ENCODE results near the gene LENG9. TPM values are rescaled to one million over a fixed set of nuclear protein-coding genes. Genes with fewer than 3 reads are reported as not detected.

The LENG9 gene
- total and polyA plus RNA-seq, 5 donors from 2014 or later = 0.21 to 3.9 (median 0.53) TPM; not detected in 1

DNA sequence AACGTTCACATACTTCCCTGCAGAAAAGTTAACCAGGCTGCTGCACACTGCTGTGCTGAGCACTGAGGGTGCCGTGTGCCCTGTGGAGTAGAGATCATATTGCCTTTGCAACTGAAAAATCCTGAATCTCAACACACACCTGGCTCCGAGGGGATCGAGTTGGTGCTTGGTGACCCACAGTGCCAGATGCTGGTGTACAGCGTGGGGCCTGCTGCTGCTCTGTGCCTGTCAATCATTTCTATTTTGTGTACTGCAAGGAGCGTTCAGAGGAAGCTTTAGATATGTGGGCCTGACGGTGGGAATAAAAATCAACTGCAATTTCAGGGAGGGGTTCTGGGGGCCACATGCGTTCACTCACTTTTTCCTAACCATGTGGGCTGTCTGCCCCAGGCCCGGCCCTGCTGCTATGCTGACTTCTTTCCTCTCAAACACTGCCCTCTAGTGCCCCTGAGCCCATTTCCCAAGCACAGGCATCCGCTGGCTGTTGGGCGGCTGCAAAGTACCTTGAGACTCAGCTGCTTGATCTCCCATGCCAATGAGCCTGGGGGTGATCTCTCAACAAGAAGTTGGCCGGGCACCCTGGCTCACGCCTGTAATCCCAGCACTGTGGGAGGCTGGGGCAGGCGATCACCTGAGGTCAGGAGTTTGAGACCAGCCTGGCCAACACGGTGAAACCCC lies 24.3 kb downstream of the LENG9 start:
- Mint-ChIP-seq H3K27ac (peak overlapping the region in 1 of 3 donors; percentile 55), H3K36me3 (peaks cover 8% of the 10 kb centered on the region), H3K9me3 (no peaks in the 10 kb centered on the region), H3K27me3 (no peaks in the 10 kb centered on the region), H3K4me1 (peaks cover 7 to 23% (median 14%) of the 10 kb centered on the region in 4 donors), H3K4me3 (no peak overlapping the region)
- Histone ChIP-seq H3K9me3 (ENCODE audit: control insufficient read depth in 2 of 2, low read length in 2 of 2) (no peaks in the 10 kb centered on the region), H3K4me1 (ENCODE audit: control insufficient read depth, insufficient read depth, low read length, poor library complexity, severe bottlenecking) (peaks cover 5% of the 10 kb centered on the region), H3K27ac (ENCODE audit: insufficient read depth, low read length, poor library complexity, severe bottlenecking) (no peak overlapping the region), H3K4me3 (ENCODE audit: low read depth, low read length) (no peak overlapping the region), H3K36me3 (ENCODE audit: control insufficient read depth, insufficient read depth, low read length) (no peaks in the 10 kb centered on the region), H3K27me3 (ENCODE audit: control insufficient read depth, insufficient read depth, low read length) (no peaks in the 10 kb centered on the region)
- ATAC-seq (ENCODE audit: low read depth in 2 of 2) (peak in 1 of 2 donors; percentile 39), DNase-seq (peak in 1 of 3 donors; percentile 36)

DNA sequence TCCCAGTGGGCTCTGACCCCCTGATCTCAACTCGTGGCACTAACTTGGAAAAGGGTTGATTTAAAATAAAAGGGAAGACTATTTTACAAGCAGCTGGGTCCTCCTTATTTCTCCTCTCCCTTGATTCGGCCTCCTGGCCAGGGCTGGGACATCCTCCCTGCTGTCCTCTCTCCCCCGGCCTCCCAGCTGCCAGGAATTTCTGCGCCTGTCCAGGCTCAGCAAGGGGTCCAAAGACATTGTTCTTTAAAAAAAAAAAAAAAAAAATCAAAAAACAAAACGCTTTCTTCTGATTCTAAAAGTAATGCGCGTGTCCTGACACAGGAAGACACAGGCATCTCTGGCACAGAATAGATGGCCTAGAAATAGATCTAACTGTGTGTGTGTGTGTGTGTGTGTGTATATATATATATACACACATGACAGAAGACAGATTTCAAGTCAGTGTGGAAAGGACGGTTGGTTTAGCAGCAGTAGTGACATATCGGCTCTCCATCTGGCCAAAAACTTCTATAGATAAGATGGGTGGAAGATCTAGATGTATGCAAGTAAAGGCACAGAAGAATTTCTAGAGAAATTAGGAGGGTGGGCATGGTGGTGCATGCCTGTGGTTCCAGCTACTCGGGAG lies 26.8 kb downstream of the LENG9 start:
- H3K4me1 ChIP-seq (ENCODE audit: control insufficient read depth, insufficient read depth, low read length, poor library complexity, severe bottlenecking) = peaks cover 5% of the 10 kb centered on the region
- no peak for ATAC-seq (ENCODE audit: low read depth in 2 of 2)
- Mint-ChIP-seq H3K36me3 (no peaks in the 10 kb centered on the region), H3K27ac (peak overlapping the region in 1 of 3 donors; percentile 69), H3K4me1 (peaks cover 5 to 27% (median 10%) of the 10 kb centered on the region in 4 donors), H3K27me3 (peaks cover 4% of the 10 kb centered on the region), H3K9me3 (no peaks in the 10 kb centered on the region), H3K4me3 (no peak overlapping the region)
- H3K27me3 ChIP-seq (ENCODE audit: control insufficient read depth, insufficient read depth, low read length) = no peaks in the 10 kb centered on the region
- DNase-seq = no peak
- H3K27ac ChIP-seq (ENCODE audit: insufficient read depth, low read length, poor library complexity, severe bottlenecking) = no peak overlapping the region
- no peaks in the 10 kb centered on the region for H3K9me3 ChIP-seq (ENCODE audit: control insufficient read depth in 2 of 2, low read length in 2 of 2)
- no peak overlapping the region for H3K4me3 ChIP-seq (ENCODE audit: low read depth, low read length)
- H3K36me3 ChIP-seq (ENCODE audit: control insufficient read depth, insufficient read depth, low read length) = no peaks in the 10 kb centered on the region

DNA sequence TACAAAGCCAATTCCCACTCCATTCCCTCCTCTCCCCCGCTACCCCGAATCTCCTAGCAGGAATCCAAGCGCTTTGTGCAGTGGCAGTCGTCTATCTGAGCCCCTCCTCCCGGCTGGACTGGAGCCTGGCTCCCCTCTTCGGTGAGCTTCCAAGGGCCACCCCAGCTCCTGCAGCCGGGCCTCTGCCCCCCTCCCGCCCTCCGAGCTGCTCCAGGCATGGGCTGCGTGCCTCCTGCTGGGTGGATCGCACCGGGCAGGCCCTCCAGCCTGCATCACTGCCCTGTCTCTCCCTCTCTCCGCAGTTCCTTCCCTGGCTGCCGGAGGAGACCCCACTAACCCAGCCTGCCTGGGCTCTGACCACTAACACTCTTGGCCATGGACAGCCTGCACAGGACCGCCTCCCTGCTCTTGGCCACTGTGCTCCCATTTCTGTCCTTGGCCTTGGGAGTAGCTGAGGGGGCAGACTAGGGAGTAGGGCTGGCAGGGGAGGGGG lies 27.5 kb downstream of the LENG9 start:
- no peak overlapping the region for H3K4me3 ChIP-seq (ENCODE audit: low read depth, low read length)
- DNase-seq (no peak), ATAC-seq (ENCODE audit: low read depth in 2 of 2) (no peak)
- Mint-ChIP-seq H3K4me1 (peaks cover 5 to 29% (median 11%) of the 10 kb centered on the region in 4 donors), H3K27me3 (peaks cover 9% of the 10 kb centered on the region), H3K27ac (peak overlapping the region in 1 of 3 donors; percentile 38), H3K9me3 (no peaks in the 10 kb centered on the region), H3K36me3 (no peaks in the 10 kb centered on the region), H3K4me3 (no peak overlapping the region)
- no peaks in the 10 kb centered on the region for H3K36me3 ChIP-seq (ENCODE audit: control insufficient read depth, insufficient read depth, low read length)
- peaks cover 6% of the 10 kb centered on the region for H3K4me1 ChIP-seq (ENCODE audit: control insufficient read depth, insufficient read depth, low read length, poor library complexity, severe bottlenecking)
- no peak overlapping the region for H3K27ac ChIP-seq (ENCODE audit: insufficient read depth, low read length, poor library complexity, severe bottlenecking)
- H3K27me3 ChIP-seq (ENCODE audit: control insufficient read depth, insufficient read depth, low read length) = no peaks in the 10 kb centered on the region
- H3K9me3 ChIP-seq (ENCODE audit: control insufficient read depth in 2 of 2, low read length in 2 of 2) = no peaks in the 10 kb centered on the region

DNA sequence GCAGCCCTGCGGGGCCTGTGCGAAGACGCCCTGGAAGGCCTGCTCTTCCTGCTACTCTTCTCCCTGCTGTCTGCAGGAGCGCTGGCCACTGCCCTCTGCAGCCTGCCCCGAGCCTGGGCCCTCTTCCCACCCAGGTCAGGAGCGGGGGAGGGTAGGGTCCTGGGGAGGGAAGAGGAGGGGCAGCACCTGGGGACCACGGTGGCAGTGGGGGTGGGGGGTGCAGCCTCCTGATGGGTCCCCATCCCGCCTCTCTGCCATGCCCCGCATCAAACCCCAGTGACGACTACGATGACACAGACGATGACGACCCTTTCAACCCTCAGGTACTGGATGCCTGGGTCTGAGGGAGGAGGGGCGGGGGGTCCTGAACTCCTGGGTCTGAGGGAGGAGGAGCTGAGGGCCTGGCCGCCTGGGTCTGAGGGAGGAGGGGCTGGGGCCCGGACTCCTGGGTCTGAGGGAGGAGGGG lies 28.0 kb downstream of the LENG9 start:
- ATAC-seq (ENCODE audit: low read depth in 2 of 2) (no peak), DNase-seq (no peak)
- Mint-ChIP-seq H3K4me3 (no peak overlapping the region), H3K36me3 (no peaks in the 10 kb centered on the region), H3K9me3 (no peaks in the 10 kb centered on the region), H3K27ac (no peak overlapping the region), H3K27me3 (peaks cover 9% of the 10 kb centered on the region), H3K4me1 (peaks cover 5 to 30% (median 12%) of the 10 kb centered on the region in 4 donors)
- Histone ChIP-seq H3K9me3 (ENCODE audit: control insufficient read depth in 2 of 2, low read length in 2 of 2) (no peaks in the 10 kb centered on the region), H3K27me3 (ENCODE audit: control insufficient read depth, insufficient read depth, low read length) (no peaks in the 10 kb centered on the region), H3K4me1 (ENCODE audit: control insufficient read depth, insufficient read depth, low read length, poor library complexity, severe bottlenecking) (peaks cover 10% of the 10 kb centered on the region), H3K27ac (ENCODE audit: insufficient read depth, low read length, poor library complexity, severe bottlenecking) (no peak overlapping the region), H3K36me3 (ENCODE audit: control insufficient read depth, insufficient read depth, low read length) (no peaks in the 10 kb centered on the region), H3K4me3 (ENCODE audit: low read depth, low read length) (no peak overlapping the region)

DNA sequence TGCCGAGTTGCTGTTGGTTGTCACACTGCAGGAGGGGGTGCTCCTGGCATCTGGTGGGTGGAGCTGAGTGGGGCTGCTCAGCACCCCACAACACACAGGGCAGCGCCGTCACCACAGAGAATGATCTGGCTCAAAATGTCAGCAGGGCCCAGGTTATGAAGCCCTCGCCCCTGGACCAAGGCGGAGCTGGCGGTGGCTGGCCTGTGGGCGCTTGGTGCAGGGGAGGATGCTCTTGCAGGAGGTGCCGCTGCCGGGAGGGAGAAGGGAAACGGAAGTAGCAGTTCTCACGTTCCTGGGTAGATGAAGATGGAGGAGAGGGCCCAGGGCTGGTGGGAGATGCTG lies 28.7 kb downstream of the LENG9 start:
- H3K27ac Mint-ChIP-seq = peak overlapping the region; percentile 65 to 84 (median 82)

DNA sequence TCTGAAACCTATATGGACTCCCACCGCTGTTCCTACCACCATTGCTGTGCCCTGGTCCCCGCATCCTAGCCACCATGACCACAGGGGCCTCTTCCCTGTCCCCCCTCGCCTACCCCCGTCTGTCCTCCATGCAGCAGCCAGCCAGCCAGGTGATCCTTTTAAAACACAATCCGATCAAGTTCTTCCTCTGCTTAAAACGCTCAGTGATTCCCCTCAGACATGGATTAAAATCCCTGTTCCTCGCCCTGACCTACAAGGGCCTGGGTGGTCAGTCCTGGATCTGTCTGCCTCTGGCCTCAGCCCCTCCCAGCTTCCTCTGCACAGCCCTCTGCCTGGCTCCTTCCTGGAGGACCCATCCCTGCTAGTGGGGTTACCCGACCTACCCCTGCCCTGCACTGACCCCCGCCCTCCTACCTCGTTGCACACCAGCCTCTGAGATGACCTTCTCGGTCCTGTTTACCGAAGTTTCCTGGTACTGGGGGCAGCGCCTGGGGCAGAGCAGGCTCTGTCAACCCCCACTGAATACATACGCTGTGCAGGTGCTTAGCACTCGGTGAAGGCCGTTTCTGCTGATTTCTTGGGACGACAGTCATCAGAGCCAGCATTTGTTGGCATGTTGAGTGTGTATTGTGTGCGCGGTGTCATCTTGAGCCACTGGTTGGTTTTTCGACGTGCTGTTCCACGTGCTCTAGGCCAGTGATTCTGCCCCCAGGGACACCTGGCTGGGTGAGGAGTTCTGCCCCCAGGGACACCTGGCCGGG lies 29.3 kb downstream of the LENG9 start:
- ATAC-seq (ENCODE audit: low read depth in 2 of 2) (no peak), DNase-seq (no peak)
- Mint-ChIP-seq H3K36me3 (no peaks in the 10 kb centered on the region), H3K4me1 (peaks cover 5 to 31% (median 12%) of the 10 kb centered on the region in 4 donors), H3K9me3 (no peaks in the 10 kb centered on the region), H3K27me3 (peaks cover 9% of the 10 kb centered on the region), H3K27ac (peak overlapping the region; percentile 25 to 85 (median 82)), H3K4me3 (peak overlapping the region in 2 of 4 donors; percentile 21 to 56)
- peaks cover 17% of the 10 kb centered on the region for H3K4me1 ChIP-seq (ENCODE audit: control insufficient read depth, insufficient read depth, low read length, poor library complexity, severe bottlenecking)
- no peaks in the 10 kb centered on the region for H3K36me3 ChIP-seq (ENCODE audit: control insufficient read depth, insufficient read depth, low read length)
- H3K27me3 ChIP-seq (ENCODE audit: control insufficient read depth, insufficient read depth, low read length) = no peaks in the 10 kb centered on the region
- no peaks in the 10 kb centered on the region for H3K9me3 ChIP-seq (ENCODE audit: control insufficient read depth in 2 of 2, low read length in 2 of 2)
- no peak overlapping the region for H3K27ac ChIP-seq (ENCODE audit: insufficient read depth, low read length, poor library complexity, severe bottlenecking)
- no peak overlapping the region for H3K4me3 ChIP-seq (ENCODE audit: low read depth, low read length)

More for the DNA sequence above, 28.7 kb downstream of the LENG9 start:
- no peak for ATAC-seq (ENCODE audit: low read depth in 2 of 2)
- peak overlapping the region in 2 of 4 donors; percentile 21 to 41 for H3K4me3 Mint-ChIP-seq
- peaks cover 5 to 30% (median 12%) of the 10 kb centered on the region in 4 donors for H3K4me1 Mint-ChIP-seq
- Histone ChIP-seq H3K27me3 (ENCODE audit: control insufficient read depth, insufficient read depth, low read length) (no peaks in the 10 kb centered on the region), H3K27ac (ENCODE audit: insufficient read depth, low read length, poor library complexity, severe bottlenecking) (no peak overlapping the region), H3K4me3 (ENCODE audit: low read depth, low read length) (no peak overlapping the region), H3K4me1 (ENCODE audit: control insufficient read depth, insufficient read depth, low read length, poor library complexity, severe bottlenecking) (peaks cover 17% of the 10 kb centered on the region), H3K9me3 (ENCODE audit: control insufficient read depth in 2 of 2, low read length in 2 of 2) (no peaks in the 10 kb centered on the region), H3K36me3 (ENCODE audit: control insufficient read depth, insufficient read depth, low read length) (no peaks in the 10 kb centered on the region)
- H3K36me3 Mint-ChIP-seq = no peaks in the 10 kb centered on the region
- peaks cover 9% of the 10 kb centered on the region for H3K27me3 Mint-ChIP-seq
- peak in 1 of 3 donors; percentile 19 for DNase-seq
- H3K9me3 Mint-ChIP-seq = no peaks in the 10 kb centered on the region

DNA sequence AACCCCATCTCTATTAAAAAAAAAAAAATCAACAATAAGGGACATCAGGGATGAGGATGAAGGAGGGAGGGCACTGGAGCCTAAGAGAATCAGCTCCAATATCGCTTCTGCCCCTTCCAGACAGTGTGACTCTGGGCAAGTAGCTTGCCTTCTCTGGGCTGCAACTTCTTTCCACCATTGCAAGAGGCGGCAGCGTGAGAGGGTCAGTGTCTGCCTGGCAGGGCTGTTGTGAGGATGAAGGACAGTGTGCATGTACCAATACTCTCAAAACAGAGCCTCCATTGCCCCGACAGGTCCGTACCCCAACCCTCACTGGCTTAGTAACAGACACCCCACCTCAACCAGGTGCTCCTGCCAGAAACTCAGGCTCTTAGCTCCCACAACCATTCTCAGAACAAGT lies 29.9 kb downstream of the LENG9 start:
- Histone ChIP-seq H3K9me3 (ENCODE audit: control insufficient read depth in 2 of 2, low read length in 2 of 2) (no peaks in the 10 kb centered on the region), H3K36me3 (ENCODE audit: control insufficient read depth, insufficient read depth, low read length) (no peaks in the 10 kb centered on the region), H3K4me3 (ENCODE audit: low read depth, low read length) (no peak overlapping the region), H3K27me3 (ENCODE audit: control insufficient read depth, insufficient read depth, low read length) (no peaks in the 10 kb centered on the region), H3K4me1 (ENCODE audit: control insufficient read depth, insufficient read depth, low read length, poor library complexity, severe bottlenecking) (peaks cover 17% of the 10 kb centered on the region), H3K27ac (ENCODE audit: insufficient read depth, low read length, poor library complexity, severe bottlenecking) (no peak overlapping the region)
- peak overlapping the region in 1 of 4 donors; percentile 56 for H3K4me3 Mint-ChIP-seq
- H3K9me3 Mint-ChIP-seq = no peaks in the 10 kb centered on the region
- no peak for DNase-seq
- no peaks in the 10 kb centered on the region for H3K36me3 Mint-ChIP-seq
- peaks cover 5 to 27% (median 10%) of the 10 kb centered on the region in 4 donors for H3K4me1 Mint-ChIP-seq
- peaks cover 9% of the 10 kb centered on the region for H3K27me3 Mint-ChIP-seq
- ATAC-seq (ENCODE audit: low read depth in 2 of 2) = no peak
- H3K27ac Mint-ChIP-seq = peak overlapping the region in 2 of 3 donors; percentile 67 to 82

All from CD4-positive, CD25-positive, alpha-beta regulatory T cell (primary cell).